Peyer's patch (tissue), 4 donors: Measurements from ENCODE around the gene TICRR. TPM values are rescaled to one million over a fixed set of nuclear protein-coding genes. Genes with fewer than 3 reads are reported as not detected.

Experiments
- DNase-seq, 3 donors: peaks; one replicate each; pipeline ENCODE4 v3.0.0-alpha.2; 2017 to 2019
- H3K27ac ChIP-seq, 4 donors: fragments of 200-600 bp; sonication (generic); one replicate each; pipeline ENCODE4 v1.5.1; 2016 to 2019
- H3K27me3 ChIP-seq, 2 donors: fragments of 200-600 bp; sonication (generic); one replicate each; pipeline ENCODE4 v1.5.1; 2019
- H3K36me3 ChIP-seq, 3 donors: fragments of 200-600 bp; sonication (generic); one replicate each; pipeline ENCODE4 v1.5.1; 2016 to 2019
- H3K4me1 ChIP-seq, 4 donors: fragments of 200-600 bp; sonication (generic); one replicate each; pipeline ENCODE4 v1.5.1; 2016 to 2019
- H3K4me3 ChIP-seq, 4 donors: fragments of 200-600 bp; sonication (generic); 1 replicate in 3 of 4; 2 replicates in 1 of 4; pipeline ENCODE4 v1.5.1; 2016 to 2019; ENCODE audit warnings: mild to moderate bottlenecking in 1 of 4
- H3K9me3 ChIP-seq, 4 donors: fragments of 200-600 bp; sonication (generic); one replicate each; pipeline ENCODE4 v1.5.1; 2016 to 2019; ENCODE audit warnings: mild to moderate bottlenecking in 1 of 4
- CTCF ChIP-seq, 6 experiments: fragments of 450-650 bp in 4 of 6; fragments of 200-600 bp in 2 of 6; sonication (generic) in 1 of 6; IDR thresholded peaks; one replicate each; pipeline ENCODE4 v1.5.1; 2017 to 2019; ENCODE audit warnings: antibody characterized with exemption in 6 of 6, mild to moderate bottlenecking in 3 of 6, moderate library complexity in 1 of 6
- POLR2A ChIP-seq, 2 donors: fragments of 450-650 bp; IDR thresholded peaks; one replicate each; pipeline ENCODE4 v1.5.1; 2017; ENCODE audit warnings: antibody characterized with exemption in 2 of 2, mild to moderate bottlenecking in 2 of 2, moderate library complexity in 2 of 2
- total RNA-seq, 4 donors: library from RNA; depleted of rRNA; stranded (reverse); fragments of >200 nt; gene quantifications; one replicate each; pipeline ENCODE4 v1.1.0, GENCODE V29; 2016

The TICRR gene
- total RNA-seq, 4 donors from 2014 or later: 2.3 to 8.3 (median 3.2) TPM

GRCh38 chr15:89674526-89674925 is 99.3 kb downstream of the TICRR start:
- no peaks in the 10 kb centered on the region for H3K36me3 ChIP-seq
- peaks cover 0 to 5% (median 0%) of the 10 kb centered on the region in 4 donors for H3K4me1 ChIP-seq
- no peak for DNase-seq
- H3K4me3 ChIP-seq: no peak overlapping the region
- no peak for TF ChIP-seq POLR2A (IDR thresholded peaks at IDR 0.05)
- TF ChIP-seq CTCF (IDR thresholded peaks at IDR 0.05): no peak
- H3K27me3 ChIP-seq: no peaks in the 10 kb centered on the region
- H3K9me3 ChIP-seq: no peaks in the 10 kb centered on the region
- H3K27ac ChIP-seq: no peak overlapping the region

DNA sequence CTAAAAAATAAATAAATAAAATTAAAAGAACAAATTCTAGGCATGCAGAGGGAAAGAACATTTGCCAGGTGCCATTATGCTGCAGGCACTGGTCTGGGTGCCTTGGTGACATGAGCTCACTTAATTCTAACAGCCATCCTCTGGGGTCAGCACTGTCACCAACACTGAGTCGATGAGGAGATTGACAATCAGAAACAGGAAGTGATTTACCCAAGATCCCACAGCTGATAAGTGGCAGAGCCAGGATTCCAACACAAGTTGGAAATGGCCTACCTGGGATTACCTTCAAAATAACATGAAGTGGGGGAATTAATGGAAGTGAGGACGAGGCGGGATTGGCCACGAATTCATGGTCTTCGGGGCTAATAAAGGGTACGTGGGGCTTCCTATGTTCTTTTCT is 100.3 kb downstream of the TICRR start:
- Histone ChIP-seq H3K9me3 (no peaks in the 10 kb centered on the region), H3K4me3 (no peak overlapping the region), H3K4me1 (peaks cover 0 to 2% (median 0%) of the 10 kb centered on the region in 4 donors), H3K36me3 (no peaks in the 10 kb centered on the region), H3K27me3 (no peaks in the 10 kb centered on the region), H3K27ac (no peak overlapping the region)
- TF ChIP-seq POLR2A (IDR thresholded peaks at IDR 0.05): no peak
- no peak for TF ChIP-seq CTCF (IDR thresholded peaks at IDR 0.05)
- no peak for DNase-seq

DNA sequence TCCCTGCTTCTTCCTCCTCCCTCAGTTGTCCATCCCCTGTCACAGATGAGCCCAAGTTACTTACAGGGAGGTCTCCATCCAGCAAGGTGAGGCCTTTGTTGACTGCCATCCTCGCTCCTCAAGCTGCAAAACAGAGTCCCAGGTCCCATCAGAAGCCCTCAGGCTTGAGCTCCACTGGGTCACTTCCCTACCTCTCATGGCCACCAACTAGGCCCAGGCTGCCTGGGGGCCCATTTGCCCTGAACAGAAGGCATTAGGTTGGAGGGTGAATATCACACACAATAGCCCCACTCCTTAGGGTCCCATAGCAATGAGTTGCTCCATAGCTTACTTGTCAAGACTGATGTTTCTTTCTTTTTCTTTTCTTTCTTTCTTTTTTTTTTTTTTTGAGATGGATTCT is 102.1 kb downstream of the TICRR start:
- Histone ChIP-seq H3K27ac (no peak overlapping the region), H3K4me3 (no peak overlapping the region), H3K27me3 (no peaks in the 10 kb centered on the region), H3K4me1 (peaks cover 0 to 8% (median 0%) of the 10 kb centered on the region in 4 donors), H3K36me3 (peaks cover 0 to under 1% (median 0%) of the 10 kb centered on the region in 3 donors), H3K9me3 (no peaks in the 10 kb centered on the region)
- no peak for DNase-seq
- TF ChIP-seq POLR2A (IDR thresholded peaks at IDR 0.05) (no peak), CTCF (IDR thresholded peaks at IDR 0.05) (no peak)

Other genes starting within 250 kb of the TICRR start
- 100 to 1,000 TPM in 3 of 4 donors, 10 to 100 TPM in 1; 63.7 to 136 (median 120) TPM for gene POLG, start 240.6 kb upstream of the TICRR start, total RNA-seq
- gene RHCG, start 78.9 kb upstream of the TICRR start, total RNA-seq: not detected
- gene KIF7, start 80.0 kb downstream of the TICRR start, total RNA-seq: 10 to 100 TPM in 1 of 4 donors, 1 to 10 TPM in 3; 1.1 to 13.2 (median 2.3) TPM
- 10 to 100 TPM in 1 of 4 donors, 1 to 10 TPM in 2, not detected in 1; 7.5 to 10.1 (median 8.9) TPM for gene PLIN1, start 103.9 kb downstream of the TICRR start, total RNA-seq
- 10 to 100 TPM in 3 of 4 donors, 1 to 10 TPM in 1; 4.1 to 50.8 (median 15.7) TPM for gene PEX11A, start 115.3 kb downstream of the TICRR start, total RNA-seq
- gene WDR93, start 115.3 kb downstream of the TICRR start, total RNA-seq: 1 to 10 TPM in 1 of 4 donors, not detected in 3; 1.0 TPM
- 1 to 10 TPM in 2 of 4 donors, under 1 TPM in 1, not detected in 1; 0.95 to 6.6 (median 1.6) TPM for gene MESP1, start 175.8 kb downstream of the TICRR start, total RNA-seq
- not detected for gene MESP2, start 200.9 kb downstream of the TICRR start, total RNA-seq
- 1,000 to 10,000 TPM in 3 of 4 donors, 100 to 1,000 TPM in 1; 295 to 7,069 (median 4,830) TPM for gene ANPEP, start 239.4 kb downstream of the TICRR start, total RNA-seq